ENCODE data around the gene CYBRD1.

CYBRD1 gene

GRCh38 chr2:171602352-171602751 lies 80.1 kb downstream of the CYBRD1 start:
- DNase-seq (ENCODE audit: low read depth): no peak

All from ELR (cell line).